ENCODE data around the gene JPT2. TPM values are rescaled to one million over a fixed set of nuclear protein-coding genes. Genes with fewer than 3 reads are reported as not detected.

Gene JPT2
- polyA plus RNA-seq, 3 donors from 2014 or later, result 7.9 to 14.0 (median 8.3) TPM

DNA sequence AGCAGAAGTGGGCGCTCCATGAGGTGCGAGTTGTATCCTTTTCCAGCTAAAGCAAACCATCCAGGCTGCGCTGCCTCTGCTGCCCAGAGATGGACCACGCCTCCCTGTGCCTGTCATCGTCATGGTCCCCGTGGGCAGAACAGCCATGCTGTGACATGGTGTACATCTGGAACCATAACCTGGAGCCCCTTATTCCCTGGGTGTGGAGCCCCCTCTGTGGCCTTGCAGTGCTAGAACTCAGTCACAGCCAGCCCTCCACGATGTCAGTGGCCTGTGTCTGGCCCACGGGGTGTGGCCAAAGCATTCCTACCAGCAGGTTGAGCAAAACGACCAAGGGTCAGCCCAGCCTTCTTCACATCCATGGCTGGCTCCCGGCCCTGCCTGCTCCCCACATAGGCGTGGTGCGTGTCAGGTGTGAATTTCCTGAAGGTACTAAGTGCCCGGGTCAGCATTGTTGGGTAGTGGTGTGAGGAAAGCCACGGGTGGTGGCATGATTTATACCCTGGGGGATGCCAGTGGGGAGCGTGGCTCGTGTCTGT, 22.7 kb upstream of the JPT2 start:
- no peak overlapping the region for H3K4me3 Mint-ChIP-seq
- no peaks in the 10 kb centered on the region for H3K9me3 Mint-ChIP-seq
- H3K27me3 Mint-ChIP-seq (ENCODE audit: low read depth in 3 of 3), result peaks cover 2% of the 10 kb centered on the region in 3 donors
- no peak for DNase-seq
- H3K27ac Mint-ChIP-seq, result peak overlapping the region in 1 of 6 donors; percentile 68
- peaks cover 5 to 14% of the 10 kb centered on the region in 2 donors for H3K4me1 Mint-ChIP-seq
- peaks cover 7 to 35% (median 21%) of the 10 kb centered on the region in 3 donors for H3K36me3 Mint-ChIP-seq

DNA sequence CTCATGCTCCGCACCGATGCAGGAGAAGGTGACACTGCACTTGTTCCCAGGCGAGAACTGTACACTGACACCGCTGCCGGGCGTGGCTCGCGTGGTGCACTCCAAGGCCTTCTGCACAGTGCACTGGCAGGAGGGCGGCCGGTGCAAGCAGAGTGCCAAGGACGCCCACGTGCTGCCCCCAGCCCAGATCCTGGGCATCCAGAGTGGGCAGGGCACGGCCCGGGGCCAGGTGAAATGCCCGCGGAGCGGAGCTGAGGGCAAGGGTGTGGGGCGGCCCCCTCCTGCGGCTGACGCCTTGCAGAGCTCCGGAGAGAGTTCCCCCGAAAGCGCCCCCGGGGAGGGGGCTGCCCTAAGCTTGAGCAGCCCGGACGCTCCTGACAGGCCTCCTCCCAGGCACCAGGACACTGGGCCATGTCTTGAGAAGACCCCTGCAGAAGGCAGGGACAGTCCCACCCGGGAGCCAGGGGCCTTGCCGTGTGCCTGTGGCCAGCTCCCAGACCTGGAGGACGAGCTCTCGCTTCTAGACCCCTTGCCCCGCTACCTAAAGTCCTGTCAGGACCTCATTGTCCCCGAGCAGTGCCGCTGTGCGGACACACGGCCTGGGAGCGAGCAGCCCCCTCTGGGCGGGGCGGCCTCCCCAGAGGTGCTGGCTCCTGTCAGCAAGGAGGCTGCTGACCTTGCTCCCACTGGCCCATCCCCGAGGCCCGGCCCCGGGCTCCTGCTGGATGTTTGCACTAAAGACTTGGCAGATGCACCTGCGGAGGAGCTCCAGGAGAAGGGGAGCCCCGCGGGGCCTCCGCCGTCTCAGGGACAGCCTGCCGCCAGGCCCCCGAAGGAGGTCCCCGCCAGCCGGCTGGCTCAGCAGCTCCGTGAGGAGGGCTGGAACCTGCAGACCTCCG, 21.9 kb upstream of the JPT2 start:
- no peak for DNase-seq
- Mint-ChIP-seq H3K4me3 (no peak overlapping the region), H3K4me1 (peaks cover 4 to 7% of the 10 kb centered on the region in 2 donors), H3K27ac (no peak overlapping the region), H3K36me3 (peaks cover 5 to 30% (median 13%) of the 10 kb centered on the region in 3 donors), H3K9me3 (no peaks in the 10 kb centered on the region), H3K27me3 (ENCODE audit: low read depth in 3 of 3) (peaks cover 0 to 2% (median 2%) of the 10 kb centered on the region in 3 donors)

DNA sequence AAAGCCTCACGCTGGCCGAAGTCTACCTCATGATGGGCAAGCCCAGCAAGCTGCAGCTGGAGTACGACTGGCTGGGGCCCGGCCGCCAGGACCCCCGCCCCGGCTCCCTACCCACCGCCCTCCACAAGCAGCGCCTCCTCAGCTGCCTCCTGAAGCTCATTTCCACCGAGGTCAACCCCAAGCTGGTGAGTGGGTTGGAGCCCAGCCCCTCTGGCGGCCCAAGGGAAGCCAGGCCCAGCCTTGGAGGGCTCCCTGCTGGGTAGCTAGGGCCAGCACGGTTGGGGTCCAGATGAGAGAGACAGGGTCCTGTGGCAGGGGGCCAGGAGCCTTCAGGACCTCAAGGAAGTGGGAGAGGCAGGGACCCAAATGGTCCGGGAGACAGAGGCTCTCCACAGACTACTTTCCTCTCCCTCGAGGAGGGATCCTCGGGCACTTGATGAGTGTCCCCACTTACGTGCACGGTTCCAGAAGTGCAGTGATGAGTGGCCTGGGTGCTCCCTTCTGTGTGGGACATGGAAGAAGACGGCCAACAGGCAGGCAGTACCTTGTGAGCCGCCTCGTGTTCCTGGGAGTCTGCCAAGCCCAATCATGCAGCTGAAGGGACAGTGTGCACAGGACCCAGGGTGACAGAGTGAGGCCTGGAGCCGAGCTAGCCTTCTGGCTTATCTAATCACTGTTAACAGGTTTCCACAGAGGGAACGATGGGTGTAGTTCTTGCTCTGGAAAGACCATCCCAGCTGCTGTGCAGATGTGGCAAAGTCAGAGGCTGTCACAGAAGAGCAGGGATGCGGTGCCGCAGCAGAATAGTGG, 21.1 kb upstream of the JPT2 start:
- no peak for DNase-seq
- Mint-ChIP-seq H3K4me1 (no peaks in the 10 kb centered on the region), H3K36me3 (peaks cover 5 to 25% (median 5%) of the 10 kb centered on the region in 3 donors), H3K27me3 (ENCODE audit: low read depth in 3 of 3) (peaks cover 0 to 3% (median 2%) of the 10 kb centered on the region in 3 donors), H3K9me3 (no peaks in the 10 kb centered on the region), H3K4me3 (no peak overlapping the region), H3K27ac (no peak overlapping the region)

DNA sequence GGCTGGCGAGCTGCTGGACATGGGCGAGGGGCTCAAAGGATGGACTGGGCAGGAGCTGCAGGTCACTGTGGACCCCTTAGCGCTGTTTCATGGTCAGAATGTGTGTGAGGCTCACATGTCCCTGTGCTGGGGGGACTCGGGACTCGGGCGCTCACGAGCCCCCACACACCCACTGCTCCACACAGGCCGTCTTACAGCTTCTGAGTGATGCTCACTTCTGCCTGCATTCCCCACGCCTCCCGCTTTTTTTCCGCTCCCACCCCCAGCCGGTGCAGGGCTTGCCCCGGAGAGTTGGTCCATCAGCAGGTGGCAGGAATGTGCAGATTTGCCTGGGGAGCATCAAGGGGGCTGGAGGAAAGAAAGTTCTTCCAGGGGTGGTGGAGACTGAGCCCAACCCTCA, 20.2 kb upstream of the JPT2 start:
- H3K4me1 Mint-ChIP-seq, result no peaks in the 10 kb centered on the region
- no peak for DNase-seq
- H3K4me3 Mint-ChIP-seq, result no peak overlapping the region
- peaks cover 5 to 28% (median 5%) of the 10 kb centered on the region in 3 donors for H3K36me3 Mint-ChIP-seq
- H3K27ac Mint-ChIP-seq, result no peak overlapping the region
- H3K27me3 Mint-ChIP-seq (ENCODE audit: low read depth in 3 of 3), result peaks cover 0 to 5% (median 2%) of the 10 kb centered on the region in 3 donors
- no peaks in the 10 kb centered on the region for H3K9me3 Mint-ChIP-seq

DNA sequence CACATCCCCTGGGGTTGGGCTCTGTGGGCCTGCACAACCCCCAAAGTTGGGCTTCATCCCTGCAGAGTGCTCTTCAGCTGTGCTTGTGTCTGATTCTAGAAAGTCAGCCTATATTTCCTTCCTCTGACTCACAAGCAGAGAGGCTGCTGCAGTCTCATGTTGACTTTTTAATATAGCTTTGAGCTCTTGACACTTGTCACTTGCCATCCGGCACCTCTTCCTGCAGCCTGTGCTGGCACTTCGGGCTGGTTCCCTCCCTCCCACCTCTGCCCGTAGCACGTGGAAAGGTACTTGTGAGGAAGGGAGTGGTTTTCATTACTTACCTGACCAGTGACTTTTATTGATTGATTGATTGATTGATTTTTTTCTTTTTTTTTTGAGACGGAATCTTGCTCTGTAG, 19.0 kb upstream of the JPT2 start:
- H3K9me3 Mint-ChIP-seq, result no peaks in the 10 kb centered on the region
- no peak overlapping the region for H3K4me3 Mint-ChIP-seq
- DNase-seq, result no peak
- H3K27ac Mint-ChIP-seq, result no peak overlapping the region
- H3K27me3 Mint-ChIP-seq (ENCODE audit: low read depth in 3 of 3), result peaks cover 0 to 5% (median 4%) of the 10 kb centered on the region in 3 donors
- peaks cover 10 to 37% (median 11%) of the 10 kb centered on the region in 3 donors for H3K36me3 Mint-ChIP-seq
- H3K4me1 Mint-ChIP-seq, result no peaks in the 10 kb centered on the region

DNA sequence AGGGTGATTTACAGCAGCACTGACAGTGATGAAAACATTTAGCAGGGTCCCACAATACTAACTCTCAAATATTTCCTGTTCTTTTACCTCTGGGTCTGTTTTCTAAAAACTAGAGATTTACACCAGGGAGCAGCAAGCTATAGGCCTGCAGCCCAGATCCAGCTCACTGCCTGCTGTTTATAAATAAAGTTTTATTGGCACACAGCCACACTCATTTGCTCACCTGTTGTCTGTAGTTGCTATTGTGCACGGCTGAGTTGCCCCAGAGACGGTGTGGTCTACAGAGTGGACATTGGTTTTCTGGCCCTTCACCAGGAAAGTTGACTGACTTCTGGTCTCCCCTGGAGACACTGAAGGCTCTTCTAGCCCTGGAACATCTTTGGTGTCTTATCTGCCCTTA, 16.3 kb upstream of the JPT2 start:
- H3K36me3 Mint-ChIP-seq, result peaks cover 6 to 34% (median 11%) of the 10 kb centered on the region in 3 donors

DNA sequence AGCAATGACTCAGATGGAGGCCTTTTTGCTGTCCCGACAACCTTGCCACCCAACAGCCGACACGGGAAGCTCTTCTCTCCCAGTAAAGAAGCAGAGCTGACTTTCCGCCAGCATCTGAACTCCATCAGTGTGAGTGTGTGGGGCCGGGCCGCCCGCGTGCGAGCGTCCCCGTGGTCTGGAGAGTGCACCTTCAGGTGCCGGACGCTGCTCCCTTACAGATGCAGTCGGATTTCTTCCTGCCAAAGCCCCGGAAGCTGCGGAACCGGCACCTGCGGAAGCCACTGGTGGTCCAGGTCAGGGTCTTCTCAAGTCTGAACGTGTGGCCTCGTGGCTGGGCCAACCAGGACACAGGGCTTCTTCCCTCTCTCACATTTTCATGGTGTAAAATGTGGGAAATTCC, 15.5 kb upstream of the JPT2 start:
- peaks cover 6 to 36% (median 11%) of the 10 kb centered on the region in 3 donors for H3K36me3 Mint-ChIP-seq
- DNase-seq, result no peak
- H3K4me3 Mint-ChIP-seq, result no peak overlapping the region
- peaks cover 0 to 5% (median 2%) of the 10 kb centered on the region in 3 donors for H3K27me3 Mint-ChIP-seq (ENCODE audit: low read depth in 3 of 3)
- no peak overlapping the region for H3K27ac Mint-ChIP-seq
- no peaks in the 10 kb centered on the region for H3K4me1 Mint-ChIP-seq
- H3K9me3 Mint-ChIP-seq, result no peaks in the 10 kb centered on the region

More for the DNA sequence above, 16.3 kb upstream of the JPT2 start:
- DNase-seq, result no peak
- peak overlapping the region in 1 of 6 donors; percentile 19 for H3K27ac Mint-ChIP-seq
- peaks cover 0 to 5% (median 2%) of the 10 kb centered on the region in 3 donors for H3K27me3 Mint-ChIP-seq (ENCODE audit: low read depth in 3 of 3)
- H3K4me1 Mint-ChIP-seq, result no peaks in the 10 kb centered on the region
- no peaks in the 10 kb centered on the region for H3K9me3 Mint-ChIP-seq
- no peak overlapping the region for H3K4me3 Mint-ChIP-seq

DNA sequence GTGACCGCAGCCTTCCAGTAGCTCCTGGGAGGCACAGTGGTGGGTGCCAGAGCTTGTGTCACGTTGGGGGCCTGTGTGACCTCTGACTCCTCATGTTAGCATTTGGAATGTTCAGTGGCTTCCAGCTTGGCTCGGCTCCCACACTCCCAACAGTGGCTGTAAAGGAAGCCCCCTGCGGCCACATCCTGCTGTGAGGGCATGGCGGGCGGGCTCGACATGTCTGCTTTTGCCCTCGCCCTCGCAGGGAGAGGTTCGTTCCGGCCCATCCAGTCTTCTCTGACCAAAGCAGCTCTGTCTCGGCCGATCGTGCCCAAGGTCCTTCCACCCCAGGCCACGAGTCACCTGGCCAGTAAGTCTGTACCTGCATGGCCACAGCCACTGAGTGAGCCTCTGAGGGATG, 12.2 kb upstream of the JPT2 start:
- DNase-seq, result no peak
- H3K27ac Mint-ChIP-seq, result no peak overlapping the region
- H3K9me3 Mint-ChIP-seq, result no peaks in the 10 kb centered on the region
- H3K36me3 Mint-ChIP-seq, result peaks cover 13 to 46% (median 18%) of the 10 kb centered on the region in 3 donors
- H3K4me1 Mint-ChIP-seq, result no peaks in the 10 kb centered on the region
- peaks cover 0 to 5% (median 2%) of the 10 kb centered on the region in 3 donors for H3K27me3 Mint-ChIP-seq (ENCODE audit: low read depth in 3 of 3)
- no peak overlapping the region for H3K4me3 Mint-ChIP-seq

DNA sequence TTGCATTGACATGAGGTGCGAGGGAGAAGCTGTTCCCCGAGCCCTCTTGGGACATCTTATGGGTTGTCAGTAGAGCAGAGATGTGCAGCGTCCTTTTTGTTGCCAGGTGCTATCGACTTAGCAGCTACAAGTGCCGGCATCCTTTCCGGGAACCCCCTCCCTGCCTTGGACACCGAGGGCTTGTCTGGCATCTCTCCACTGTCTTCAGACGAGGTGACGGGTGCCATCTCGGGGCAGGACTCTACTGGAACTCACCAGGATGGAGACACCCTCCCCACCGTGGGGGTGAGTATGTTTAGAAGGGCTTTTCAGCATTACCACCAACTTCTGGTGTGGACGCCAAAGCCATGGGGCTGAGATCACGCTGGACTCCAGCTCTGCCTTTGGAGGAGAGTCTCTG, 11.8 kb upstream of the JPT2 start:
- Mint-ChIP-seq H3K27ac (no peak overlapping the region), H3K36me3 (peaks cover 13 to 50% (median 18%) of the 10 kb centered on the region in 3 donors), H3K4me1 (no peaks in the 10 kb centered on the region), H3K27me3 (ENCODE audit: low read depth in 3 of 3) (peaks cover 0 to 5% (median 2%) of the 10 kb centered on the region in 3 donors), H3K9me3 (no peaks in the 10 kb centered on the region), H3K4me3 (no peak overlapping the region)
- no peak for DNase-seq

DNA sequence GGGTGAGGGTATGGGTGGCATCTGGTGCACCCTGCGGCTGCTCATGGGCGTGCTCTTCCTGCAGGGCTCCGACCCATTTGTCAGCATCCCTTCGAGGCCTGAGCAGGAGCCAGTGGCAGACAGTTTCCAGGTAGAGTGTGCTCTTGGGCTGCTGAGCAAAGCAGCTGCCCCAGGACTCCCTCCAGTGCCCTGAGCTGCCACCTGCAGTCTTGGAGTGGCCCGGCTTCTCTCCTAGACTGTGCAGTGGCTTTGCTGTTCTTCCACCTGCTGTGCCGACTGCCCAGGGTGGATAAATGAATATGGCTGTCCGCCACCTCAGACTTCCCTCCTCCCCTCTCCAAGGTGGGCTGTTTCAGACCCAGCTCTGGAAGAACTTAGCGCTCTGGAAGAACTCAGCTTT, 10.8 kb upstream of the JPT2 start:
- Mint-ChIP-seq H3K36me3 (peaks cover 13 to 53% (median 18%) of the 10 kb centered on the region in 3 donors), H3K4me1 (no peaks in the 10 kb centered on the region), H3K27me3 (ENCODE audit: low read depth in 3 of 3) (peaks cover 0 to 2% (median 0%) of the 10 kb centered on the region in 3 donors), H3K4me3 (no peak overlapping the region), H3K27ac (no peak overlapping the region), H3K9me3 (no peaks in the 10 kb centered on the region)
- DNase-seq, result no peak

DNA sequence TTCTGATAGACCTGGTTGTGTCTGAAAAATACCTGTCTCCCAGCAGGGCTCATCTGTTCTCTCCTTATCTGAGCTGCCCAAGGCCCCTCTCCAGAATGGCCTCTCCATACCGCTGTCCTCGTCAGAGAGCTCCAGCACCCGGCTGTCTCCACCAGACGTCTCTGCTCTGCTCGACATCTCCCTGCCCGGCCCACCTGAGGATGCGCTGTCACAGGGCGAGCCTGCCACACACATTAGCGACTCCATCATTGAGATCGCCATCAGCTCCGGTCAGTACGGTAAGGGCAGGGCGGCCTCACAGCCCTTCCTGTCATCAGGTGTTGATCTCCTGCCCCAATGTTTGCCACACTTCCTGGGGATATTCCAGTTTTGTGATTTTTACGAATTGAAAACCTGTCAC, 10.2 kb upstream of the JPT2 start:
- Mint-ChIP-seq H3K4me3 (no peak overlapping the region), H3K36me3 (peaks cover 15 to 56% (median 21%) of the 10 kb centered on the region in 3 donors), H3K27me3 (ENCODE audit: low read depth in 3 of 3) (peaks cover 0 to 2% (median 0%) of the 10 kb centered on the region in 3 donors), H3K4me1 (no peaks in the 10 kb centered on the region), H3K9me3 (no peaks in the 10 kb centered on the region), H3K27ac (no peak overlapping the region)
- DNase-seq, result no peak

DNA sequence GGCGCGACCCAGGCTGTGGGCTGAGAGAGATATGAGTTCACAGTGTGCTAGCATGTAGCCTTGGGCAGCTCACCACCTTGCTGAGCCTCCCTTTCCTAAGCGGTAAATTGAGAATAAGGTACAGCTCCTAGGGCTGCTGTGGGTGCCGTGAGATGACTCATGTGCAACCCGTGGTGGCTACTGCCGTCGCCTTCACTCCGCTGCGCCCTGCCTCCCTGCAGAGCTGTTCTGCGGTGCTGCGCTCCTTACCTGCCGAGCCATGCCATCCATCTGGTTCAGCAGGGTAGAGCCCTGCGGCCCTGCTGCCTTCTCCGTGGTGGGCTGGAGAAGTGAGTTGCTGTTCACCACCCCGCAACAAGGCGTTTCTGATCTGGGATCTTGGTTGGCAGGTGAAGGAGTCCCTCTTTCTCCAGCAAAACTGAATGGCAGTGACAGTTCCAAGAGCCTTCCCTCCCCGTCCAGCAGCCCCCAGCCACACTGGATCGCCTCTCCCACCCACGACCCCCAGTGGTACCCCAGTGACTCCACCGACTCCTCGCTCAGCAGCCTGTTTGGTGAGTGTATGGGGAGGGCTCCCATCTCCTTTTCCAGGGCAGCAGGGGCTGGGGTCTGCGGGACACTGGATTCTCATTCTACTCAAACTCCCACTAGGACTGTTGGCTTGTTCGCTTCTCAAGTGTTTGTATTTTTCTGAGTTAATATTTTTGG, 9.3 kb upstream of the JPT2 start:
- Mint-ChIP-seq H3K4me3 (no peak overlapping the region), H3K27me3 (ENCODE audit: low read depth in 3 of 3) (peaks cover 0 to 1% (median 0%) of the 10 kb centered on the region in 3 donors), H3K36me3 (peaks cover 16 to 54% (median 23%) of the 10 kb centered on the region in 3 donors), H3K9me3 (no peaks in the 10 kb centered on the region), H3K27ac (no peak overlapping the region), H3K4me1 (no peaks in the 10 kb centered on the region)
- DNase-seq, result no peak

DNA sequence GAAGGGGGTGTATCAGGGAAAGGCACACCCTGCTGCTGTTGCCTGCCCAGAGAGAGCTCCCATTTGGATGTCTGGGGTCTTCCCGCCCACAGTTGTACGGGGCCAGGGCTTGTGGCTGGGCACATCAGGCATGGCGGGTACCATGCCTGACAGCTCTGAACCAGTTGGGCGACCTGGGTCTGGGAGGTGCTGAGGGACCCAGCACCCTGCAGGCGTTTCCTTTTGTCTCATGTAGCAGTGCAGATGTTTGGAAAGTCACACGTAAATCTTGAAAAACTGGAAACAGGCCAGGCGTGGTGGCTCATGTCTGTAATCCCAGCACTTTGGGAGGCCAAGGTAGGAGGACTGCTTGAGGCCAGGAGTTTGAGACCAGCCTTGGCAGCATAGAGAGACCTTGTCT, 8.4 kb upstream of the JPT2 start:
- Mint-ChIP-seq H3K9me3 (no peaks in the 10 kb centered on the region), H3K27me3 (ENCODE audit: low read depth in 3 of 3) (no peaks in the 10 kb centered on the region), H3K36me3 (peaks cover 15 to 56% (median 23%) of the 10 kb centered on the region in 3 donors), H3K27ac (no peak overlapping the region), H3K4me1 (no peaks in the 10 kb centered on the region), H3K4me3 (no peak overlapping the region)
- DNase-seq, result no peak

Measured in immature natural killer cell (primary cell).